ENCODE results near the gene AGFG1. TPM values are rescaled to one million over a fixed set of nuclear protein-coding genes. Genes with fewer than 3 reads are reported as not detected.

Gene AGFG1
- total RNA-seq, 6 donors from 2014 or later: 24.1 to 99.6 (median 71.2) TPM

DNA sequence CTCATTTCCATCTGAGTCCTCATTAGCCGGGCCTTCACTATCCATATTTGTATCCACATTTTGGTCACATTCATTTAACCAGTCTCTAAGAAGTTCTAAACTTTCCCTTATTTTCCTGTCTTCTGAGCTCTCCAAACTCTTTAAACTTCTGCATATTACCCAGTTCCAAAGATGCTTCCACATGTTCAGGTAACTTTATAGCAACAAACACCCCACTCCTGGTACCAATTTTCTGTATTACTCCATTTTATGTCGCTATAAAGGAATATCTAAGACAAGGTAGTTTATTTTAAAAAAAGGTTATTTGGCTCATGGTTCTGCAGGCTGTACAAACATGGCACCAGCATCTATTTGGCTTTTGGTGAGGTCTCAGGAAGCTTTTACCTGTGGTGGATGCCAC is 38.8 kb upstream of the AGFG1 start:
- DNase-seq: no peak
- Histone ChIP-seq H3K27ac (no peak overlapping the region), H3K36me3 (no peaks in the 10 kb centered on the region), H3K9me3 (peaks cover 4 to 14% (median 8%) of the 10 kb centered on the region in 4 donors), H3K4me3 (no peak overlapping the region), H3K4me1 (no peaks in the 10 kb centered on the region), H3K27me3 (no peaks in the 10 kb centered on the region)
- WGBS, 2 donors: 93 to 95% methylated on average over 2 of the region's 2 CpGs
- no peak for TF ChIP-seq POLR2A (IDR thresholded peaks at IDR 0.05)
- TF ChIP-seq, protein P1, sequence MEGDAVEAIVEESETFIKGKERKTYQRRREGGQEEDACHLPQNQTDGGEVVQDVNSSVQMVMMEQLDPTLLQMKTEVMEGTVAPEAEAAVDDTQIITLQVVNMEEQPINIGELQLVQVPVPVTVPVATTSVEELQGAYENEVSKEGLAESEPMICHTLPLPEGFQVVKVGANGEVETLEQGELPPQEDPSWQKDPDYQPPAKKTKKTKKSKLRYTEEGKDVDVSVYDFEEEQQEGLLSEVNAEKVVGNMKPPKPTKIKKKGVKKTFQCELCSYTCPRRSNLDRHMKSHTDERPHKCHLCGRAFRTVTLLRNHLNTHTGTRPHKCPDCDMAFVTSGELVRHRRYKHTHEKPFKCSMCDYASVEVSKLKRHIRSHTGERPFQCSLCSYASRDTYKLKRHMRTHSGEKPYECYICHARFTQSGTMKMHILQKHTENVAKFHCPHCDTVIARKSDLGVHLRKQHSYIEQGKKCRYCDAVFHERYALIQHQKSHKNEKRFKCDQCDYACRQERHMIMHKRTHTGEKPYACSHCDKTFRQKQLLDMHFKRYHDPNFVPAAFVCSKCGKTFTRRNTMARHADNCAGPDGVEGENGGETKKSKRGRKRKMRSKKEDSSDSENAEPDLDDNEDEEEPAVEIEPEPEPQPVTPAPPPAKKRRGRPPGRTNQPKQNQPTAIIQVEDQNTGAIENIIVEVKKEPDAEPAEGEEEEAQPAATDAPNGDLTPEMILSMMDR (IDR thresholded peaks at IDR 0.05): no peak
- no peak for TF ChIP-seq POLR2AphosphoS5 (IDR thresholded peaks at IDR 0.05)
- TF ChIP-seq EP300 (IDR thresholded peaks at IDR 0.05): no peak
- no peak for ATAC-seq (ENCODE audit: low FRiP score in 2 of 2)

DNA sequence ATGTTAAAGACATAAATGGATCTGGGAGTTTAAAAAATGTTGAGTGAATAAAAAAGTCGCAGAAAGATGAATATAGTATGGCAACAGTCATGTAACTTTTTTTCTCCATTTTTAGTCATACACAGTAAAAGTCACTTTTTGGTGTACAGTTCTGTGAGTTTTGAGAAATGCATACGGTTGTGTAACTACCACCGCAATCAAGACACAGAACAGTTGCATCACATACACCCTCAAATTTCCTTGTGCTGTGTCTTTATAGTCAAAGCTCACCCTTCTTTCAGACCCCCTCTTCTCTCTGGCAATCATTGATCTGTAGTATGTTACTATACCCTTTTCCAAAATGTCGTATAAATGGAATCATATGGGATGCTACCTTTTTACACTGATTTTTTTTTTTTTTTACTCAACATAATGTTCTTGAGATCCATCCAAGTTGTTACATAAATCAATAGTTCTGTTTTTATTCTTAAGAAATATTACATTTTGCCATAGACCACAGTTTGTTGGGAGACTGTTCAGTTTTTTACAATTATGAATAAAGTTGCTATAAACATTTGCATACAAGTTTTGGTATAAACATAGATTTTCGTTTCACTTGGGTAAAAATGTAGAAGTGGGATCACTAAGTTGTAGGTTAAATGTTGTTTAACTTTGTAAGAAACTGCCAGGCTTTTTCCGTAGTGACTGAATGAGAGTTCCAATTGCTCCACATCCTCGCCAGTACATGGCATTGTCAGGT is 35.4 kb upstream of the AGFG1 start:
- H3K4me3 ChIP-seq: no peak overlapping the region
- peak overlapping the region; percentile 37 to 76 (median 66) for H3K27ac ChIP-seq
- WGBS, 2 donors: 56 to 65% methylated on average over 7 of the region's 7 CpGs
- H3K4me1 ChIP-seq: no peaks in the 10 kb centered on the region
- H3K27me3 ChIP-seq: no peaks in the 10 kb centered on the region
- DNase-seq: no peak
- TF ChIP-seq POLR2AphosphoS5 (IDR thresholded peaks at IDR 0.05): peak in 1 of 2 donors; percentile 67
- no peak for TF ChIP-seq POLR2A (IDR thresholded peaks at IDR 0.05)
- no peaks in the 10 kb centered on the region for H3K36me3 ChIP-seq
- peak in 1 of 2 donors; percentile 69 for ATAC-seq (ENCODE audit: low FRiP score in 2 of 2)
- peaks cover 4 to 14% (median 8%) of the 10 kb centered on the region in 4 donors for H3K9me3 ChIP-seq

DNA sequence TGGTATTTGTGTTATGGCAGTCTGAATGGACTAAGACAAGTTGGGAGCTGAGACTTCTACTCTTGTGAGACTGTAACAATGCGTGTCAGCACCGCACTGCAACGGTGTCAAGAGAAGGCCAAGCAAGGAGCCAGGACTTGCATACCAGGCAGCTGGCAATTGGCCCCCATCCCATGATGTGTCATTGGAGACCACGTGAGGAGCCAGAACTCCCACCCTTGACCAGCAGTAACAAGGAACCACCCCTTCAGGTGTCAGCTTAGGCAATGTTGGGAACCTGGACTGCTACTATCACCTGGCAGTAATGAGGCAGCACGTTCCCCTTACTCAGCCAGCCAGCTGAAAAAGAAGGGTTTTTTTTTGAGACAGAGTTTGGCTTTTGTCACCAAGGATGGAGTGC is 32.7 kb upstream of the AGFG1 start:
- DNase-seq (no peak), ATAC-seq (ENCODE audit: low FRiP score in 2 of 2) (no peak)
- Histone ChIP-seq H3K27ac (no peak overlapping the region), H3K4me3 (no peak overlapping the region), H3K36me3 (no peaks in the 10 kb centered on the region), H3K9me3 (no peaks in the 10 kb centered on the region), H3K27me3 (no peaks in the 10 kb centered on the region), H3K4me1 (no peaks in the 10 kb centered on the region)
- 84 to 85% methylated on average over 5 of the region's 5 CpGs for WGBS, 2 donors
- TF ChIP-seq, protein P1 (IDR thresholded peaks at IDR 0.05): no peak
- no peak for TF ChIP-seq POLR2A (IDR thresholded peaks at IDR 0.05)
- TF ChIP-seq EP300 (IDR thresholded peaks at IDR 0.05): no peak
- TF ChIP-seq POLR2AphosphoS5 (IDR thresholded peaks at IDR 0.05): no peak

DNA sequence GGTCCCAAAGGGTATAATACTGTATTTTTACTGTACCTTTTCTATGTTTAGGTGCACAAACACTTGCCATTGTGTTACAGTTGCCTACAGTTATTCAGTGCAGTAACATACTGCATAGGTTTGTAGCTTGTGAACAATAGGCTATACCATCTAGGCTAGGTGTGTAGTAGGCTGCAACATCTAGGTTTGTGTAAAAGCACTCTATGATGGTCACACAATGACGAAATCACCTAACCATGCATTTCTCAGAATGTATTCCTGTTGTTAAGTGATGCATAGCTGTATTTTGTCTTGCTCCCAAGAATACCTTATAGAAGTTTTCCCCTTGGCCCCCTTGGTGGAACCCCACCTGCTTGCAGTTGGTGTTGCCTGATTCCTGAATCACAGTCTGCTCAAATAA is 29.3 kb upstream of the AGFG1 start:
- Histone ChIP-seq H3K27ac (no peak overlapping the region), H3K4me1 (no peaks in the 10 kb centered on the region), H3K27me3 (no peaks in the 10 kb centered on the region), H3K36me3 (no peaks in the 10 kb centered on the region), H3K9me3 (no peaks in the 10 kb centered on the region), H3K4me3 (no peak overlapping the region)
- ATAC-seq (ENCODE audit: low FRiP score in 2 of 2): no peak
- TF ChIP-seq, protein P1 (IDR thresholded peaks at IDR 0.05): no peak
- TF ChIP-seq EP300 (IDR thresholded peaks at IDR 0.05): no peak
- no peak for TF ChIP-seq POLR2A (IDR thresholded peaks at IDR 0.05)
- TF ChIP-seq POLR2AphosphoS5 (IDR thresholded peaks at IDR 0.05): no peak
- 80 to 88% methylated on average over 1 of the region's 1 CpG for WGBS, 2 donors
- no peak for DNase-seq

DNA sequence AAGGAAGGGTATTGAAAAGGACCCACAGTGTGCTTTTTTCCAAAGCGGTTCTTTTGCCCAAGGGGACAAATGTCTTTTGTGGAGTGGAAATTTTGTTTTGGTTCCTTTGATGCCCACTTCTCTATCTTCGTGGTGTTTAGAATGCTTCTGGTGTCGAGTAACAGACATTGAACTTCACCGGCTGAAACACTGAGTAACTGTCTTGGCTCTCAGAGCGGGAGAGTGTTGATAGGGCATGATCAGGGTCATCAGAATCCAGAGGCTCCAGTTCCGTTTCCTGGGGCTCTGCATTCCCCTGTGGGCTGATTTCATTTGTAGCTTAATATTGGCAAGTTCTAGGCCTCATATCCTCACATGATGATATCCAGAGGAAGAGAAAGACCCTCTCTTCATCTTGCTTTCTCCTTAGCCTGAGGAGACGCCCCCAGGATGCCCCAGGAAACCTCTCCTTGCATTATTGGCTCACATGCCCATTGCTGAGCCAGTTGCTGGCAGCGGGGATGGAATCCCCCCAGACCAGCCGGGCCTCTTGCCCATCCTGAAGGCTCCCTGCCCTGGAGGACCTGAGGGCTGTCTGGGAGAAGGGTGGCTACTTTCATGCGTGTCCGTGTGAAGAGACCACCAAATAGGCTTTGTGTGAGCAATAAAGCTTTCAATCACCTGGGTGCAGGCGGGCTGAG is 27.9 kb upstream of the AGFG1 start:
- Histone ChIP-seq H3K4me3 (no peak overlapping the region), H3K9me3 (no peaks in the 10 kb centered on the region), H3K4me1 (no peaks in the 10 kb centered on the region), H3K27me3 (no peaks in the 10 kb centered on the region), H3K27ac (no peak overlapping the region), H3K36me3 (no peaks in the 10 kb centered on the region)
- ATAC-seq (ENCODE audit: low FRiP score in 2 of 2): no peak
- WGBS, 2 donors: 70 to 77% methylated on average over 9 to 12 of the region's 12 CpGs
- TF ChIP-seq EP300 (IDR thresholded peaks at IDR 0.05) (no peak), POLR2A (IDR thresholded peaks at IDR 0.05) (no peak), POLR2AphosphoS5 (IDR thresholded peaks at IDR 0.05) (no peak)
- TF ChIP-seq, protein P1 (IDR thresholded peaks at IDR 0.05): no peak
- no peak for DNase-seq

Data from upper lobe of left lung (tissue), 6 donors.